Esophagus muscularis mucosa (tissue), 4 donors: ENCODE results near the gene SYCE1.

Source experiments
- CTCF ChIP-seq, 3 experiments: fragments of 200-600 bp in 2 of 3; fragments of 450-650 bp in 1 of 3; sonication (generic) in 2 of 3; IDR thresholded peaks; one replicate each; pipeline ENCODE4 v1.5.1; 2017 to 2019; ENCODE audit warnings: antibody characterized with exemption in 3 of 3, mild to moderate bottlenecking in 2 of 3, moderate library complexity in 1 of 3
- EP300 ChIP-seq: sonication (generic); formaldehyde crosslinking; IDR thresholded peaks from one replicate; pipeline ENCODE4 v1.6.1; 2017; ENCODE audit warnings: antibody characterized with exemption
- POLR2A ChIP-seq: fragments of 450-650 bp; IDR thresholded peaks from one replicate; pipeline ENCODE4 v1.6.1; 2017; ENCODE audit warnings: antibody characterized with exemption, moderate library complexity, mild to moderate bottlenecking, low read depth

GRCh38 chr10:133528845-133529575, 36.4 kb downstream of the SYCE1 start:
- TF ChIP-seq CTCF (IDR thresholded peaks at IDR 0.05) (no peak), POLR2A (no peak), EP300 (no peak)
